ENCODE data around the gene ANKRD2.

ANKRD2 gene

DNA sequence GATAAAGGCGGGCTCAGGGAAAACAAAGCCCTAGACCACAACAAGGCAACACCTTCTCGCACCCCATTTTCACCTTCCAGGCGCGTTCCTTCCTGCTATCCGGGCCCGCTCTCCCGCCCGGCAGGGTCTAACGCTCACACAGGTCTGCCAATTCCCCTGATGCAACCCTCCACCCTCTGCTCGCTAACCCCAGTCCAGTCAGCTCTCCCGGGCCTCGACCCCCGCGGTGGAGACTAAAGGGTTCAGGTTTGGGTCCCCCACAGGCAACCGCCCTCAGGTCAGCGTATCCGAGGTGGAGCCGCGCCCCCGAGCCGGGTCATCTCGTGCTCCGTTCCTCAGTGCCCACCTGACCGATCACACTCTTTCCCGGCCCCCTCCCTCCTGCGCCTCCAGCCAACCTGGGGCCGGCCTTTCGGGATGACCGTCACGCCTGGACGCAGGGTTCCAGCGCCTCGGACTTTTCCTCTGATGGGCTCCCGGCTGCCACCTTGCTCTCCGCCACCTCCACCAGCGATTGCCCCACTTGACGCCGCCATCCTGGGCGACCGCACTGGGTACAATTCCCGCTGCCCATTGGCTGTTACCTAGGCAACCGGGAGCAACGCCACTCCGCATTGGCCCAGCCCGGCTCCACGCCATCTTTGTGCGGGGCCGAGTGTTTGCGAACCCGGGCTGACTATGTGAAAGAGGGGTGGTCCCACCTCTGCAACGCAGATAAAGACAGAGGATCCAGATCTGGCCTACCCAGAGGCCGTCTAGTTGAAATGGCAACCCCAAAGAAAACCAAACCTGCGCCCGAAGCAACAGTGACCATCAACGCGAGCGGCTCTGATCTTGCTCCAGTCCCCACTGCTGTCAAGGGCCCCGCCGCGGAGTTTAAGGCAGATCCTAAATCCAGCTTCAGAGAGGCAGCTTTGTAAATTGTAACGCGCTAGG is 60.6 kb downstream of the ANKRD2 start, which contains the start of gene MORN4:
Gene MORN4 (minus strand): TSS at position 552 of the 936 bp plus-strand sequence. CDS start 13,847 bp downstream, outside the sequence.
- peak; percentile 80 for DNase-seq (ENCODE audit: low read depth in 1 of 2, low spot score in 1 of 2)
